GM12875 (cell line): ENCODE results near the gene AP4E1.

Experiments used
- H3K4me3 ChIP-seq: one replicate; pipeline ENCODE4 v1.5.1; 2011; ENCODE audit warnings: low read depth, low read length, control low read depth
- TF ChIP-seq, protein P1 (sequence below): IDR thresholded peaks from 2 replicates; pipeline ENCODE4 v1.5.1; 2011; ENCODE audit warnings: low read depth, mild to moderate bottlenecking, control low read depth, inconsistent platforms, low read length, moderate library complexity, borderline replicate concordance; ENCODE audit not compliant: insufficient read depth

Gene AP4E1

DNA sequence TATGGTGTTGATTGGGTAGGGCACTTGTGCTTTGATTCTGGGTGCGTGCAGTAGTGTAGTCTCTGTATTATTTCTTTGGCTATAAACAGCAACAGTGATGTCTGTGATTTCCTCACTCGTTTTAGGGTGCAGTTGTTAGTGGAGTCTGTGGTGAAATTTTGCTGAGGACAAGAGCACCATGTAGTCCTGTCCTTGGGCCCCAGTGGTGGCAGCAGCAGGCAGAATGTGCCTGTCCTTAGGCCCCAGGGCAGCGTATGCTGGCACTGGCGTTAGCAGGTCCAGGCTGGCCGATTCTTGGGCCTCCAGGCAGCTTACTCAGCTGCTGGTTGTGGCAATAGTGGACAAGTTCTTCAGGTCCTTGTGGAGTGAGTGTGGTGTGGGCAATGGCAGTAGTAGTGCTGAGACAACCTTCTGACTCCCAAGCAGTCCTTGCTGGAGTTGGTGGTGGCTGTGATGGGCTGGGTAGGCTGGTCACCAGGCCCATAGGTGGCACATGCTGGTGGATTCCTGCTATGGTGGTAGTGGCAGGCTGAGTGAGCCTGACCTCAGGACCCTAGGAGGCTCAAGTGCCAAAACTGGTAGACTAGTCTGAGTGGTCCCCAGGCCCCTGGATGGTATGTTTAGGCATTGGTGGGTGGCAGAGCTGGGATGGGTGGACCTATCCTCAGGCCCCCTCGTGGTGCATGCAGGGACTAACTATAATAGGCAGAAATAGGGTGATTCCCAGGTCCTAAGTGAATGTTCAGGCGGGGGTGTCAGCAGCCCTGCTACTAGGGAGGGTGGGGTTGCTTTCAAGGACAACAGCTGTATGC, 129.9 kb downstream of the AP4E1 start:
- H3K4me3 ChIP-seq, result no peak overlapping the region
- TF ChIP-seq, protein P1, sequence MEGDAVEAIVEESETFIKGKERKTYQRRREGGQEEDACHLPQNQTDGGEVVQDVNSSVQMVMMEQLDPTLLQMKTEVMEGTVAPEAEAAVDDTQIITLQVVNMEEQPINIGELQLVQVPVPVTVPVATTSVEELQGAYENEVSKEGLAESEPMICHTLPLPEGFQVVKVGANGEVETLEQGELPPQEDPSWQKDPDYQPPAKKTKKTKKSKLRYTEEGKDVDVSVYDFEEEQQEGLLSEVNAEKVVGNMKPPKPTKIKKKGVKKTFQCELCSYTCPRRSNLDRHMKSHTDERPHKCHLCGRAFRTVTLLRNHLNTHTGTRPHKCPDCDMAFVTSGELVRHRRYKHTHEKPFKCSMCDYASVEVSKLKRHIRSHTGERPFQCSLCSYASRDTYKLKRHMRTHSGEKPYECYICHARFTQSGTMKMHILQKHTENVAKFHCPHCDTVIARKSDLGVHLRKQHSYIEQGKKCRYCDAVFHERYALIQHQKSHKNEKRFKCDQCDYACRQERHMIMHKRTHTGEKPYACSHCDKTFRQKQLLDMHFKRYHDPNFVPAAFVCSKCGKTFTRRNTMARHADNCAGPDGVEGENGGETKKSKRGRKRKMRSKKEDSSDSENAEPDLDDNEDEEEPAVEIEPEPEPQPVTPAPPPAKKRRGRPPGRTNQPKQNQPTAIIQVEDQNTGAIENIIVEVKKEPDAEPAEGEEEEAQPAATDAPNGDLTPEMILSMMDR, result no peak

DNA sequence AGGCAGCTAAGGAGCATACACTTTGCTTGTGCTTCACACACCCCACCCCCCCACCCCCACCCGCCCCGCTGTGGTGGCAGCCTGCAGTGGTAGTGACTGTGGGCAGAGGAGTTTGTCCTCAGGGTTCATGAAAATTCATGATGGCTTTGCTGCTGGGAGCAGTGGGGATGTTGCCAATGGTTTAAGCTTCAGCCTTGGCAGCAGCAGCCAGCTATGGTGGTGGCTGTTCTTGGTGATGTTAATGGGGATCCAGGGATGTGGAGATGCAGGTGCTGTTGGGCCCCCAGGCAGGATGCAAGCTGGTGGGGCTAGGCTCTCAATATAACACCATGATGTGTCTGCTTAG, 130.5 kb downstream of the AP4E1 start:
- TF ChIP-seq, protein P1, result no peak
- no peak overlapping the region for H3K4me3 ChIP-seq

DNA sequence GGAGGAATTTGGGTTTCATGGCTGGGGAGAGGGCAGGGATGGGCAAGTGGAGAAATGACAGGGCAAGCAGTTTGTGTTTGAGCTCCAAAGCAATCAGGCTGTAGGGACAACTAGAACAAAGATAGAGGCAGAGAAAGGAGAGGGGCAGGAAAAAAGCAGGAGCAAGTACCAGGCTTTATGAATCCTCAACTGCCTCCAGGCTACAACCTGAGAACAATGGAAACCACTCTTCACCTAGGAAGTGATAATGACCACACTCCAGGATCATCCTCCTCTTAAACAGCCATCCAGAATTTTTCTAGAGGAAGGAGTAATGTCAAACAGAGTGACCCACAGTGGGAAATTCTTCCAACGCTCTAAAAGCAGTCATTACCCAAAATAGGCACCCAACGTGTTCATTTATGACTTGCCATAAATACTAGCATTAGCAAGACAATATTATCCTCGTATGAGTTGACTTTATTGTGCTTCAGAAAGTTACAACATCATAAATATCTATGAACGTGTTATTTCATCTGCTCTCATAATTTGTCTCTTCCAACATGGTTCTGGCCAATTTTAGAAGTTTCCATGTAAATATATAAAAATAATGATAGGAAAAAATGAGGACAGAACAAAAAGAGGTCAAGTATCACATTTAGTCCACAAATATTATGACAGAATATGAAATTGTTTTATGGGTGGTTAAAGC, 135.7 kb downstream of the AP4E1 start:
- H3K4me3 ChIP-seq, result no peak overlapping the region
- TF ChIP-seq, protein P1, result no peak

DNA sequence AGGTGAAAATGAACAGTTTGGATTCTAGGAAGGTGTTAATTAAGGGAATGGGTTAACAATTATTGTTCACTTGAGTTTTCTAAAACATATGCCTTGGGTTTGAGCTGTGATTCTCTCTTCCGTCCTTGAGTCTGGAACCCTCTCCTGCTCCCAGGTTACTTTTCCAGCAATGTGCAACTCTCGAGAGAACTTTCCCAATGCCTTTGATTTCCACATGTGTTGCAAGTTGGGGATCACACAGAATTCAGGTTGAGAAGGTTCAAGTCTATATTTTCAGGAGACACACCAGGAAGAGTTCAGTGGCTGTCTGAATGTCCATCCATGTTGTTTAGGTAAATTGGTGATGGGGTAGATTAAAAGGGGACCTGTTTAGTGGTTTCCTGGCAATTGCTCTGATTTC, 137.5 kb downstream of the AP4E1 start:
- H3K4me3 ChIP-seq, result no peak overlapping the region

DNA sequence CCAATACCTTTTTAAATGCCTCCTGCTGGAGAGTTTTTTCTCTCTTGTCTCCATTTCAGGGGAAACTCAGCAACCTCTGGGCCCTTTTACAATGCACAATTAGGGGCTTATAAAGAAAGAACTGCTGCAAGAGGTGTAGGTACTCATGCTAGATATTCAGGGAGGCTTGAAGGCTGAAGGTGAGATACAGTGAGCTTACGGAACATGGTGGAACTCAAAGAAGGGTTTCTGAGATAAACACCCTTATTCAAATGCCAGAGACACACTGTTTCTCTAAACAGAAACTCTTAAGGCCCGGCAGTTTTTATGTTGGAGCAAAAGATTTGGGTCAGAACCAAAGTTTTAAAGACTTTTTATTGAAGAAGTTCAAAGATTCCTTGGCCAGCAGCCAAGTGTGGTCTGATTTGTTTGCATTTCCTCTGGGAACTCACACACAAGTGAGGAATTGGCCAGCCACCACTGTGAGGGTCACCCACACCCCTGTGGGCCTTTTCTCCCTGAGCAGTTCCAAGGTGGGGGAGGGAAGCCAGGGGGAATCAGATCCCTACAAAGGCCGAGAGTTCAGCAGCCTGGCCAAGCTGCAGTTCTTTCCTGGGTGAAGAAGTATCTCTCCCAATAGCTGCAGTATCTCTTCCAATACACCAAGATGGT, 138.4 kb downstream of the AP4E1 start:
- no peak overlapping the region for H3K4me3 ChIP-seq
- TF ChIP-seq, protein P1, result no peak

More for the DNA sequence above, 137.5 kb downstream of the AP4E1 start:
- TF ChIP-seq, protein P1, result no peak

DNA sequence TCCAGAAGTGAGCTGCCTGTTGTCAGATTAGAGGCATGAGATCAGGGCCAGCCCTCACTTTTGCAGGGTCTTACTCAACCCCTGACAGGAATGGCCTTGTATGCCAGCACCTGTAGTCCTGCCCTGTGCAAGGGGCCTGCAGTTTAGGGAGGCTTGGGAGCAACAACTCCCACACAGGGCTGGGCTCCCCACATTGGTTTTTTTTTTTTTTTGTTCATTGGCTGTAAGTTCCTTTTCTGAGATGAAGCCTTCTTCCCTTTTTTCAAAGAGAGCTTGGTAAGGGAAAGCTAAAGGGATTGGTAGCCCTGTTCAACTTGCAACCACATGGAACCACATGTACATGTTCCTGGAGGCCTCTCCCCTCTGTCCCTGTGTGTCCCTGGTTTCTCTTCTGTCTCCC, 139.8 kb downstream of the AP4E1 start:
- TF ChIP-seq, protein P1, result no peak
- H3K4me3 ChIP-seq, result no peak overlapping the region
